ENCODE data around the gene STAM.

DNA sequence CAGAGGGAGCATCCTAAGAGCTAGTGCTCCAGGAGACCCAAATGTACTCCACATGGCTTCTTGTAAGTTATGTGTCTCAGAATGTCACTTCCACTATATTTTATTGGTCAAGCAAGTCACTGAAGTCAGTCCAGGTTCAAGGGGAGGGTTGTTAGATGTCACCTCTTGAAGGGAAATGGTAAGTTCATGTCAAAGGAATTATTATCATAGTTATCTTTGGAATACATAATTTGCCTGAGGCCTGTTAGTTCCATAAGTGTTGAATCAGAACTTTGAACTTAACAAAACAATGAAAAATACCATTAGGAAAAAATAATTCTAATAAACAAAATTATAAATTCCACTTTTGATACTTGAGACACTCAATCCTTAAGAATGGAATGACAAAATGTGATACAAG, 30.6 kb downstream of the STAM start:
- TF ChIP-seq EP300 (IDR thresholded peaks at IDR 0.05; ENCODE audit: borderline replicate concordance) (no peak), FOXM1 (IDR thresholded peaks at IDR 0.05; ENCODE audit: borderline replicate concordance, low read depth) (no peak), NFIC (IDR thresholded peaks at IDR 0.05) (no peak), TCF12 (IDR thresholded peaks at IDR 0.05; ENCODE audit: low read depth) (no peak), CREB1 (IDR thresholded peaks at IDR 0.05; ENCODE audit: low read depth) (no peak), TAF1 (IDR thresholded peaks at IDR 0.05; ENCODE audit: low read depth) (no peak), YY1 (IDR thresholded peaks at IDR 0.05; ENCODE audit: low read depth) (no peak), CEBPB (IDR thresholded peaks at IDR 0.05) (no peak), RAD21 (IDR thresholded peaks at IDR 0.05; ENCODE audit: low read depth) (no peak)
- TF ChIP-seq, protein P1, sequence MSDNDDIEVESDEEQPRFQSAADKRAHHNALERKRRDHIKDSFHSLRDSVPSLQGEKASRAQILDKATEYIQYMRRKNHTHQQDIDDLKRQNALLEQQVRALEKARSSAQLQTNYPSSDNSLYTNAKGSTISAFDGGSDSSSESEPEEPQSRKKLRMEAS (IDR thresholded peaks at IDR 0.05), result no peak
- TF ChIP-seq, protein P2, sequence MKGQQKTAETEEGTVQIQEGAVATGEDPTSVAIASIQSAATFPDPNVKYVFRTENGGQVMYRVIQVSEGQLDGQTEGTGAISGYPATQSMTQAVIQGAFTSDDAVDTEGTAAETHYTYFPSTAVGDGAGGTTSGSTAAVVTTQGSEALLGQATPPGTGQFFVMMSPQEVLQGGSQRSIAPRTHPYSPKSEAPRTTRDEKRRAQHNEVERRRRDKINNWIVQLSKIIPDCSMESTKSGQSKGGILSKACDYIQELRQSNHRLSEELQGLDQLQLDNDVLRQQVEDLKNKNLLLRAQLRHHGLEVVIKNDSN (IDR thresholded peaks at IDR 0.05), result no peak
- TF ChIP-seq, protein P3, sequence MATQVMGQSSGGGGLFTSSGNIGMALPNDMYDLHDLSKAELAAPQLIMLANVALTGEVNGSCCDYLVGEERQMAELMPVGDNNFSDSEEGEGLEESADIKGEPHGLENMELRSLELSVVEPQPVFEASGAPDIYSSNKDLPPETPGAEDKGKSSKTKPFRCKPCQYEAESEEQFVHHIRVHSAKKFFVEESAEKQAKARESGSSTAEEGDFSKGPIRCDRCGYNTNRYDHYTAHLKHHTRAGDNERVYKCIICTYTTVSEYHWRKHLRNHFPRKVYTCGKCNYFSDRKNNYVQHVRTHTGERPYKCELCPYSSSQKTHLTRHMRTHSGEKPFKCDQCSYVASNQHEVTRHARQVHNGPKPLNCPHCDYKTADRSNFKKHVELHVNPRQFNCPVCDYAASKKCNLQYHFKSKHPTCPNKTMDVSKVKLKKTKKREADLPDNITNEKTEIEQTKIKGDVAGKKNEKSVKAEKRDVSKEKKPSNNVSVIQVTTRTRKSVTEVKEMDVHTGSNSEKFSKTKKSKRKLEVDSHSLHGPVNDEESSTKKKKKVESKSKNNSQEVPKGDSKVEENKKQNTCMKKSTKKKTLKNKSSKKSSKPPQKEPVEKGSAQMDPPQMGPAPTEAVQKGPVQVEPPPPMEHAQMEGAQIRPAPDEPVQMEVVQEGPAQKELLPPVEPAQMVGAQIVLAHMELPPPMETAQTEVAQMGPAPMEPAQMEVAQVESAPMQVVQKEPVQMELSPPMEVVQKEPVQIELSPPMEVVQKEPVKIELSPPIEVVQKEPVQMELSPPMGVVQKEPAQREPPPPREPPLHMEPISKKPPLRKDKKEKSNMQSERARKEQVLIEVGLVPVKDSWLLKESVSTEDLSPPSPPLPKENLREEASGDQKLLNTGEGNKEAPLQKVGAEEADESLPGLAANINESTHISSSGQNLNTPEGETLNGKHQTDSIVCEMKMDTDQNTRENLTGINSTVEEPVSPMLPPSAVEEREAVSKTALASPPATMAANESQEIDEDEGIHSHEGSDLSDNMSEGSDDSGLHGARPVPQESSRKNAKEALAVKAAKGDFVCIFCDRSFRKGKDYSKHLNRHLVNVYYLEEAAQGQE (IDR thresholded peaks at IDR 0.05; ENCODE audit: low read depth), result no peak

Data from Ishikawa (cell line).